NCI-H460 (cell line): Measurements from ENCODE around the gene SPPL2A. TPM values are rescaled to one million over a fixed set of nuclear protein-coding genes. Genes with fewer than 3 reads are reported as not detected.
"Not testable (repeated sequence)": the region's sequence is repeated elsewhere in the genome, so short reads cannot be mapped to it uniquely, and the experiment has no call there.

Experiments used
- DNase-seq: peaks from one replicate; pipeline ENCODE4 v3.0.0-alpha.2; 2016; ENCODE audit warnings: low read depth; ENCODE audit errors: extremely low read depth
- polyA plus RNA-seq: library from polyadenylated mRNA; depleted of rRNA; stranded (reverse); fragments of >200 nt; gene quantifications from 2 replicates; pipeline ENCODE4 v1.2.3, GENCODE V29; 2014; cell fraction: nucleus; rRNA removed
- total RNA-seq: library from RNA; depleted of rRNA; stranded (reverse); fragments of >200 nt; shearing (Covaris generic); gene quantifications from 2 replicates; pipeline ENCODE4 v1.2.3, GENCODE V29; 2014; rRNA removed

SPPL2A gene
- 107 and 125 TPM in 2 replicates for total RNA-seq
- 96.0 and 192 TPM in 2 replicates for polyA plus RNA-seq

GRCh38 chr15:50765195-50765967 is at the start of gene SPPL2A:
Gene SPPL2A (minus strand): TSS chr15:50765706. CDS start chr15:50765533, 173 bp downstream.
- peak; percentile 71 for DNase-seq

- DNase-seq = no peak
These were observed 49.1 kb upstream of the SPPL2A start for GRCh38 chr15:50814634-50815033.

- no peak for DNase-seq
These were observed 48.4 kb upstream of the SPPL2A start for GRCh38 chr15:50813865-50814264.

- DNase-seq = no peak
These were observed 47.6 kb upstream of the SPPL2A start for GRCh38 chr15:50813089-50813488.

GRCh38 chr15:50812181-50812506 is 46.6 kb upstream of the SPPL2A start:
- DNase-seq = not testable (repeated sequence)

GRCh38 chr15:50811461-50812180 is 46.1 kb upstream of the SPPL2A start:
- not testable (repeated sequence) for DNase-seq

- no peak for DNase-seq
These were observed 44.6 kb upstream of the SPPL2A start for GRCh38 chr15:50810128-50810527.

- no peak for DNase-seq
These were observed 43.2 kb upstream of the SPPL2A start for GRCh38 chr15:50808728-50809127.

- no peak for DNase-seq
These were observed 38.1 kb upstream of the SPPL2A start for GRCh38 chr15:50803479-50804180.

- DNase-seq = no peak
These were observed 35.2 kb upstream of the SPPL2A start for GRCh38 chr15:50800715-50801114.

GRCh38 chr15:50798684-50799083 is 33.2 kb upstream of the SPPL2A start:
- no peak for DNase-seq

GRCh38 chr15:50797926-50798325 is 32.4 kb upstream of the SPPL2A start:
- DNase-seq = no peak

GRCh38 chr15:50791486-50791885 is 26.0 kb upstream of the SPPL2A start:
- DNase-seq = no peak

- DNase-seq = no peak
These were observed 25.4 kb upstream of the SPPL2A start for GRCh38 chr15:50790778-50791453.

GRCh38 chr15:50786871-50787270 is 21.4 kb upstream of the SPPL2A start:
- DNase-seq = no peak

- no peak for DNase-seq
These were observed 20.9 kb upstream of the SPPL2A start for GRCh38 chr15:50786438-50786837.

- no peak for DNase-seq
These were observed 18.4 kb upstream of the SPPL2A start for GRCh38 chr15:50783895-50784294.

- DNase-seq = no peak
These were observed 17.9 kb upstream of the SPPL2A start for GRCh38 chr15:50783411-50783810.

GRCh38 chr15:50778086-50778485 is 12.6 kb upstream of the SPPL2A start:
- DNase-seq = no peak

GRCh38 chr15:50777042-50777441 is 11.5 kb upstream of the SPPL2A start:
- DNase-seq = no peak

GRCh38 chr15:50774450-50774849 is 8.9 kb upstream of the SPPL2A start:
- no peak for DNase-seq
